GM23338 (cell line): ENCODE measurements around the gene INTU. TPM values are rescaled to one million over a fixed set of nuclear protein-coding genes. Genes with fewer than 3 reads are reported as not detected.

ENCODE experiments used
- ATAC-seq: fragments of 200-7000 bp; cut with Tn5 transposase; 3 replicates; pipeline ENCODE4 v1.9.1; 2020
- DNase-seq: peaks from one replicate; pipeline ENCODE4 v3.0.0-alpha.2; 2015; ENCODE audit warnings: low spot score
- H2AFZ ChIP-seq: fragments of 200-600 bp; sonication (generic); 2 replicates; pipeline ENCODE4 v1.8.0; 2016; ENCODE audit warnings: antibody characterized with exemption, mild to moderate bottlenecking, moderate library complexity
- H3F3A ChIP-seq: fragments of 200-600 bp; sonication (generic); replicated peaks from 2 replicates; pipeline ENCODE4 v1.8.0; 2017; ENCODE audit warnings: antibody characterized with exemption, mixed run types, low read depth
- H3K27ac ChIP-seq: fragments of 200-600 bp; sonication (generic); 2 replicates; pipeline ENCODE4 v1.6.1; 2016; ENCODE audit warnings: low read depth
- H3K27me3 ChIP-seq: fragments of 200-600 bp; sonication (generic); 2 replicates; pipeline ENCODE4 v1.8.0; 2016; ENCODE audit warnings: mild to moderate bottlenecking, mixed run types, moderate library complexity; ENCODE audit not compliant: insufficient read depth
- H3K36me3 ChIP-seq: fragments of 200-600 bp; sonication (generic); 2 replicates; pipeline ENCODE4 v1.8.0; 2016; ENCODE audit warnings: mild to moderate bottlenecking; ENCODE audit not compliant: insufficient read depth
- H3K4me1 ChIP-seq: fragments of 200-600 bp; sonication (generic); 2 replicates; pipeline ENCODE4 v1.8.0; 2016; ENCODE audit warnings: mild to moderate bottlenecking, moderate library complexity; ENCODE audit not compliant: insufficient read depth
- H3K4me2 ChIP-seq: fragments of 200-600 bp; sonication (generic); 2 replicates; pipeline ENCODE4 v1.7.1; 2017; ENCODE audit warnings: mixed run types
- H3K4me3 ChIP-seq: fragments of 200-600 bp; sonication (generic); 2 replicates; pipeline ENCODE4 v1.6.1; 2016; ENCODE audit warnings: mixed run types
- H3K79me2 ChIP-seq: fragments of 200-600 bp; sonication (generic); replicated peaks from 2 replicates; pipeline ENCODE4 v1.8.0; 2017; ENCODE audit warnings: mild to moderate bottlenecking; ENCODE audit not compliant: insufficient read depth
- H3K9me2 ChIP-seq: fragments of 200-600 bp; sonication (generic); 2 replicates; pipeline ENCODE4 v1.8.0; 2017; ENCODE audit not compliant: insufficient read depth
- H4K20me1 ChIP-seq: fragments of 200-600 bp; sonication (generic); replicated peaks from 2 replicates; pipeline ENCODE4 v1.8.0; 2017; ENCODE audit warnings: mild to moderate bottlenecking; ENCODE audit not compliant: insufficient read depth
- H3K27ac Mint-ChIP-seq: 2 replicates; pipeline ENCODE4 v1.8.0; 2020; ENCODE audit warnings: inconsistent platforms, mild to moderate bottlenecking, moderate library complexity, mixed read lengths
- H3K27me3 Mint-ChIP-seq: 3 replicates; pipeline ENCODE4 v1.8.0; 2022; ENCODE audit warnings: low read depth, mild to moderate bottlenecking, moderate library complexity, mixed read lengths, inconsistent platforms; ENCODE audit not compliant: insufficient read depth, poor library complexity
- H3K36me3 Mint-ChIP-seq: 3 replicates; pipeline ENCODE4 v1.8.0; 2021; ENCODE audit warnings: low read depth, mild to moderate bottlenecking, inconsistent platforms, moderate library complexity, mixed read lengths
- H3K4me1 Mint-ChIP-seq: 3 replicates; pipeline ENCODE4 v1.8.0; 2020; ENCODE audit warnings: mild to moderate bottlenecking, inconsistent platforms, mixed read lengths
- H3K4me3 Mint-ChIP-seq: 3 replicates; pipeline ENCODE4 v1.8.0; 2021; ENCODE audit warnings: moderate library complexity, mild to moderate bottlenecking, inconsistent platforms, mixed read lengths
- H3K9me3 Mint-ChIP-seq: 3 replicates; pipeline ENCODE4 v1.8.0; 2020; ENCODE audit warnings: moderate library complexity, mild to moderate bottlenecking, inconsistent platforms, mixed read lengths
- CREB1 ChIP-seq: fragments of 250-450 bp; sonication (Bioruptor Pico); IDR thresholded peaks from 2 replicates; pipeline ENCODE4 v1.5.0; 2020; ENCODE audit warnings: low read depth, mild to moderate bottlenecking, moderate library complexity
- CTCF ChIP-seq, 2 experiments: fragments of 200-600 bp in 1 of 2; sonication (generic) in 1 of 2; conservative IDR thresholded peaks; 2 replicates each; pipeline versions ENCODE4 v1.5.1 to v1.6.1; 2016 to 2017; ENCODE audit warnings: antibody characterized with exemption in 2 of 2, low read depth in 2 of 2, mild to moderate bottlenecking in 2 of 2, moderate library complexity in 1 of 2
- ETS1 ChIP-seq: IDR thresholded peaks from 2 replicates; pipeline ENCODE4 v1.6.1; 2016; ENCODE audit warnings: antibody characterized with exemption
- EZH2 ChIP-seq: fragments of 200-600 bp; sonication (generic); IDR thresholded peaks from one replicate; pipeline ENCODE4 v1.8.0; 2017; ENCODE audit warnings: antibody characterized with exemption, mild to moderate bottlenecking, low read depth; ENCODE audit not compliant: unreplicated experiment
- EZH2phosphoT487 ChIP-seq: fragments of 200-600 bp; sonication (generic); IDR thresholded peaks from one replicate; pipeline ENCODE4 v1.8.1; 2018; ENCODE audit warnings: antibody characterized with exemption; ENCODE audit not compliant: unreplicated experiment
- JUNB ChIP-seq: IDR thresholded peaks from one replicate; pipeline ENCODE4 v1.6.1; 2016; ENCODE audit warnings: antibody characterized with exemption; ENCODE audit not compliant: unreplicated experiment
- NANOG ChIP-seq: IDR thresholded peaks from 2 replicates; pipeline ENCODE4 v1.6.1; 2016; ENCODE audit warnings: antibody characterized with exemption, borderline replicate concordance
- POLR2AphosphoS5 ChIP-seq: IDR thresholded peaks from 2 replicates; pipeline ENCODE4 v1.6.1; 2016; ENCODE audit warnings: antibody characterized with exemption, low read depth
- REST ChIP-seq: IDR thresholded peaks from one replicate; pipeline ENCODE4 v1.6.1; 2018; ENCODE audit warnings: antibody characterized with exemption; ENCODE audit not compliant: unreplicated experiment
- STAT1 ChIP-seq: IDR thresholded peaks from one replicate; pipeline ENCODE4 v1.6.1; 2016; ENCODE audit warnings: antibody characterized with exemption; ENCODE audit not compliant: unreplicated experiment
- ZNF114 ChIP-seq: fragments of 250-450 bp; sonication (Bioruptor Pico); IDR thresholded peaks from 2 replicates; pipeline ENCODE4 v1.5.0; 2020; ENCODE audit warnings: mild to moderate bottlenecking, moderate library complexity
- ZNF331 ChIP-seq: fragments of 250-450 bp; sonication (Bioruptor Pico); IDR thresholded peaks from 2 replicates; pipeline ENCODE4 v1.5.0; 2020; ENCODE audit warnings: low read depth, mild to moderate bottlenecking, moderate library complexity
- ZNF462 ChIP-seq: fragments of 250-450 bp; sonication (Bioruptor Pico); IDR thresholded peaks from 2 replicates; pipeline ENCODE4 v1.5.0; 2020; ENCODE audit warnings: mild to moderate bottlenecking, moderate library complexity
- polyA plus RNA-seq: library from polyadenylated mRNA; unstranded; fragments of >200 nt; fragmentation: Nextera tagmentation; extraction: Ambion mirVana; gene quantifications from 2 replicates; pipeline ENCODE4 v1.2.1, GENCODE V29; 2016
- total RNA-seq: library from RNA; depleted of rRNA; stranded (reverse); fragments of >200 nt; shearing (Covaris generic); gene quantifications from 2 replicates; pipeline ENCODE4 v1.2.3, GENCODE V29; 2014

The INTU gene
- total and polyA plus RNA-seq, 2 experiments from 2014 or later = 10.3 to 16.6 TPM

GRCh38 chr4:127630152-127630551, 2.6 kb upstream of the INTU start:
- peaks cover 13% of the 10 kb centered on the region for H3K79me2 ChIP-seq
- H3K9me3 Mint-ChIP-seq = no peaks in the 10 kb centered on the region
- peaks cover 2% of the 10 kb centered on the region for H3K27me3 Mint-ChIP-seq
- H3K27me3 ChIP-seq = peaks cover 2% of the 10 kb centered on the region; the same call in 1 of the 2 replicates
- H3K27ac ChIP-seq = no peak overlapping the region
- no peak overlapping the region for H3K27ac Mint-ChIP-seq
- DNase-seq (no peak), ATAC-seq (no peak)
- H3K36me3 Mint-ChIP-seq = no peaks in the 10 kb centered on the region
- no peaks in the 10 kb centered on the region for H3K36me3 ChIP-seq
- H3K4me2 ChIP-seq = no peak overlapping the region
- no peaks in the 10 kb centered on the region for H3K4me1 ChIP-seq
- H3K4me1 Mint-ChIP-seq = peaks cover 12% of the 10 kb centered on the region; the same call in 2 of the 3 replicates
- no peaks in the 10 kb centered on the region for H3F3A ChIP-seq
- no peaks in the 10 kb centered on the region for H4K20me1 ChIP-seq
- TF ChIP-seq CTCF (conservative IDR thresholded peaks at IDR 0.05; ENCODE audit: low read depth in 2 of 2) = no peak
- no peak for TF ChIP-seq ETS1
- TF ChIP-seq ZNF114 (CRISPR knock-in tag) = no peak
- no peak for TF ChIP-seq NANOG
- no peak for TF ChIP-seq REST
- TF ChIP-seq STAT1 = no peak
- TF ChIP-seq JUNB = no peak
- no peak for TF ChIP-seq EZH2phosphoT487
- TF ChIP-seq EZH2 = no peak
- TF ChIP-seq ZNF462 (CRISPR knock-in tag) = no peak
- TF ChIP-seq POLR2AphosphoS5 = no peak
- no peak for TF ChIP-seq CREB1 (CRISPR knock-in tag)
- no peak for TF ChIP-seq ZNF331 (CRISPR knock-in tag)
- H3K9me2 ChIP-seq = no peaks in the 10 kb centered on the region
- no peak overlapping the region for H2AFZ ChIP-seq
- no peak overlapping the region for H3K4me3 Mint-ChIP-seq
- no peak overlapping the region for H3K4me3 ChIP-seq
